DOHH2 (cell line): Measurements from ENCODE around the gene ABCC12.
A peak's percentile ranks its signal among the peaks of the same experiment; 100 is the strongest.

Experiments used
- H3F3A ChIP-seq: fragments of 200-600 bp; sonication (generic), shearing (Covaris generic); 2 replicates; pipeline ENCODE4 v1.6.0; 2016; ENCODE audit warnings: antibody characterized with exemption, mild to moderate bottlenecking; ENCODE audit not compliant: control insufficient read depth, insufficient read depth
- H3K27ac ChIP-seq: fragments of 200-600 bp; sonication (generic); 2 replicates; pipeline ENCODE4 v1.5.1; 2014; ENCODE audit warnings: low read depth, mild to moderate bottlenecking, low read length, moderate library complexity
- H3K27me3 ChIP-seq: fragments of 200-600 bp; sonication (generic); 2 replicates; pipeline ENCODE4 v1.6.1; 2014; ENCODE audit warnings: mild to moderate bottlenecking, low read length, mixed read lengths; ENCODE audit not compliant: control insufficient read depth
- H3K36me3 ChIP-seq: fragments of 200-600 bp; sonication (generic); 2 replicates; pipeline ENCODE4 v1.6.1; 2014; ENCODE audit warnings: mild to moderate bottlenecking, low read length, moderate library complexity, mixed read lengths; ENCODE audit not compliant: control insufficient read depth
- H3K4me1 ChIP-seq: fragments of 200-600 bp; sonication (generic); 2 replicates; pipeline ENCODE4 v1.6.1; 2014; ENCODE audit warnings: mild to moderate bottlenecking, low read length, mixed read lengths; ENCODE audit not compliant: control insufficient read depth
- H3K4me2 ChIP-seq: fragments of 200-600 bp; sonication (generic); 2 replicates; pipeline ENCODE4 v1.6.0; 2014; ENCODE audit warnings: mild to moderate bottlenecking, low read length, moderate library complexity
- H3K4me3 ChIP-seq: fragments of 200-600 bp; sonication (generic); 2 replicates; pipeline ENCODE4 v1.5.1; 2014; ENCODE audit warnings: mild to moderate bottlenecking, low read length, mixed read lengths
- H3K79me2 ChIP-seq: fragments of 200-600 bp; sonication (generic); 2 replicates; pipeline ENCODE4 v1.6.1; 2014; ENCODE audit warnings: mild to moderate bottlenecking, low read length, mixed read lengths; ENCODE audit not compliant: control insufficient read depth
- H3K9me2 ChIP-seq: fragments of 200-600 bp; sonication (generic); replicated peaks from 2 replicates; pipeline ENCODE4 v1.6.1; 2014; ENCODE audit warnings: mild to moderate bottlenecking, low read length, mixed read lengths; ENCODE audit not compliant: control insufficient read depth
- H3K9me3 ChIP-seq: fragments of 200-600 bp; sonication (generic); 2 replicates; pipeline ENCODE4 v1.6.1; 2014; ENCODE audit warnings: antibody characterized with exemption, low read length, mixed read lengths; ENCODE audit not compliant: control insufficient read depth, insufficient read depth
- H4K20me1 ChIP-seq: fragments of 200-600 bp; sonication (generic); 2 replicates; pipeline ENCODE4 v1.6.0; 2014; ENCODE audit warnings: low read depth, mild to moderate bottlenecking, antibody characterized with exemption, low read length, moderate library complexity; ENCODE audit not compliant: control insufficient read depth, insufficient read depth
- EZH2phosphoT487 ChIP-seq: fragments of 200-600 bp; sonication (generic); IDR thresholded peaks from 2 replicates; pipeline ENCODE4 v1.6.1; 2017; ENCODE audit warnings: borderline replicate concordance, mild to moderate bottlenecking, antibody characterized with exemption, low read length, moderate library complexity, mixed read lengths
- TF ChIP-seq, protein P1 (sequence below): fragments of 200-600 bp; sonication (generic); IDR thresholded peaks from one replicate; pipeline ENCODE4 v1.5.1; 2014; ENCODE audit warnings: antibody characterized with exemption, mild to moderate bottlenecking, low read depth, low read length; ENCODE audit not compliant: poor library complexity, severe bottlenecking

ABCC12 gene

DNA sequence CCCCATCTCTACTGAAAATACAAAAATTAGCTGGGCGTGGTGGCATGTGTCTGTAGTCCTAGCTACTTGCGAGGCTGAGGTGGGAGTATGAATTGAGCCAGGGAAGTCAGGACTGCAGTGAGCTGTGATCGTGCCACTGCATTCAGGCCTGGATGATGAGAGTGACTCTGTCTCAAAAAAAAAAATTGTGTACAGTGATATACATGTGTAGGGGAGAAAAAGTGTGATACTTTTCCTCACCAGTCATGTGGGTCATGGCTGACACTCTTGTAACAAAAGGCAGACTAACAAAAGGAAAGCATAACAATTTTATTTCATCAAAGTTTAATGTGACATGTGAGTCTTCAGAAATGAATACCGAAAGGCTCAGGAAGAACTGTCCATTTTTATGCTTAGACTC, 2.0 kb upstream of the ABCC12 start:
- no peak overlapping the region for H3K27ac ChIP-seq
- no peaks in the 10 kb centered on the region for H3K9me3 ChIP-seq
- TF ChIP-seq, protein P1, sequence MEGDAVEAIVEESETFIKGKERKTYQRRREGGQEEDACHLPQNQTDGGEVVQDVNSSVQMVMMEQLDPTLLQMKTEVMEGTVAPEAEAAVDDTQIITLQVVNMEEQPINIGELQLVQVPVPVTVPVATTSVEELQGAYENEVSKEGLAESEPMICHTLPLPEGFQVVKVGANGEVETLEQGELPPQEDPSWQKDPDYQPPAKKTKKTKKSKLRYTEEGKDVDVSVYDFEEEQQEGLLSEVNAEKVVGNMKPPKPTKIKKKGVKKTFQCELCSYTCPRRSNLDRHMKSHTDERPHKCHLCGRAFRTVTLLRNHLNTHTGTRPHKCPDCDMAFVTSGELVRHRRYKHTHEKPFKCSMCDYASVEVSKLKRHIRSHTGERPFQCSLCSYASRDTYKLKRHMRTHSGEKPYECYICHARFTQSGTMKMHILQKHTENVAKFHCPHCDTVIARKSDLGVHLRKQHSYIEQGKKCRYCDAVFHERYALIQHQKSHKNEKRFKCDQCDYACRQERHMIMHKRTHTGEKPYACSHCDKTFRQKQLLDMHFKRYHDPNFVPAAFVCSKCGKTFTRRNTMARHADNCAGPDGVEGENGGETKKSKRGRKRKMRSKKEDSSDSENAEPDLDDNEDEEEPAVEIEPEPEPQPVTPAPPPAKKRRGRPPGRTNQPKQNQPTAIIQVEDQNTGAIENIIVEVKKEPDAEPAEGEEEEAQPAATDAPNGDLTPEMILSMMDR, result no peak
- no peak for TF ChIP-seq EZH2phosphoT487
- peaks cover 17% of the 10 kb centered on the region for H3K27me3 ChIP-seq
- peaks cover 6% of the 10 kb centered on the region for H3K4me1 ChIP-seq
- no peak overlapping the region for H3K4me3 ChIP-seq
- no peaks in the 10 kb centered on the region for H3K79me2 ChIP-seq
- H4K20me1 ChIP-seq, result no peaks in the 10 kb centered on the region
- H3K4me2 ChIP-seq, result no peak overlapping the region
- H3K36me3 ChIP-seq, result no peaks in the 10 kb centered on the region
- no peaks in the 10 kb centered on the region for H3F3A ChIP-seq
- no peaks in the 10 kb centered on the region for H3K9me2 ChIP-seq

DNA sequence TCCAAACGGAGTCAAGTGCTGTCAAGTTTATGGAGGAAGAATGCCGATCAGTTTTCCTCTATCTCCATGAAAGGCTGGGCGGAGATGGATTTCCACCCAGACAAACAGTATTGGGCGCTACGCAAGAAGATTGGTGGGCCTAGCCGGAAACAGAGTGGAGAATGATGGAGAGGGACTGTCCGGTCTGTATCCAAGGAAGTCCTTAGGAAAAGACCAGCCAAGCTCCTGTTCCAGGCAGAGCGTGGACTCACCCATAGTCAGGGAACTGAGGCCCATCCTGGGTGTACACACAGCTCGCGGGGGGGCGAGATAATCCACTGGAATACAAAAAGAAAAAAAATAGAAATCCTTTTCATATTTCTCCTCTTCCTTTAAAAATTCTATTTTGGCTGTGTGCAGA, 1.5 kb upstream of the ABCC12 start:
- no peak overlapping the region for H3K27ac ChIP-seq
- H3K9me2 ChIP-seq, result no peaks in the 10 kb centered on the region
- H3K79me2 ChIP-seq, result no peaks in the 10 kb centered on the region
- H4K20me1 ChIP-seq, result no peaks in the 10 kb centered on the region
- peak overlapping the region; percentile 37; the same call in 1 of the 2 replicates for H3K4me3 ChIP-seq
- no peaks in the 10 kb centered on the region for H3K9me3 ChIP-seq
- H3K36me3 ChIP-seq, result no peaks in the 10 kb centered on the region
- no peaks in the 10 kb centered on the region for H3F3A ChIP-seq
- H3K4me1 ChIP-seq, result peaks cover 6% of the 10 kb centered on the region
- peaks cover 17% of the 10 kb centered on the region for H3K27me3 ChIP-seq
- no peak for TF ChIP-seq EZH2phosphoT487
- TF ChIP-seq, protein P1, result no peak
- peak overlapping the region; percentile 55 for H3K4me2 ChIP-seq

DNA sequence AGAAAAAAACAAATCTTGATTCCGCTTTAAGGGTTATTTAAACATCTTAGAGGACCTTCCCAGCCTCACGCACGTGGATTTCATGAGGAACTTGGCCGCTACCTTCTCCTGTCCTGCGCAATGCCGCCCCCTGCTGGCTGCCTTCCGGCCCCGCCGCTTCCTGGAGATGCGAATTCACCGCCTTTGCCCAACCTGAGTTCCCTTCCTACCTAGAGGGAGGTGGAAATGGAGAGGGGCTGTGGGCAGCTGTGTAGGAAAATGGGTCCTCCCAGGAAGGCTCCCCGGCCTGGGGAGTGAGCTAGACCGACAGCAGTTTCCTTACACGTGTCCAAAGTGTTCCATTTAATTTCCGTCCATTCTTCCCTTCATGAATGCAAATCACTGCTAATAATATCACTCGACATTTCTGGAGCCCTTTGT, 1.0 kb upstream of the ABCC12 start:
- Histone ChIP-seq H3K4me2 (peak overlapping the region; percentile 55), H4K20me1 (no peaks in the 10 kb centered on the region), H3K36me3 (no peaks in the 10 kb centered on the region), H3K9me2 (no peaks in the 10 kb centered on the region), H3K4me1 (peaks cover 6% of the 10 kb centered on the region), H3K79me2 (no peaks in the 10 kb centered on the region), H3F3A (no peaks in the 10 kb centered on the region), H3K4me3 (peak overlapping the region; percentile 37), H3K27ac (no peak overlapping the region), H3K27me3 (peaks cover 17% of the 10 kb centered on the region), H3K9me3 (no peaks in the 10 kb centered on the region)
- TF ChIP-seq, protein P1, result peak; percentile 95
- no peak for TF ChIP-seq EZH2phosphoT487
